ENCODE results near the gene FOXE1.

- TF ChIP-seq CTCF (IDR thresholded peaks at IDR 0.05) (no peak), POLR2A (IDR thresholded peaks at IDR 0.05) (no peak)
These were observed 499 bp upstream of the FOXE1 start for GRCh38 chr9:97852399-97853055.

All from right lobe of liver (tissue), 4 donors.